ENCODE data around the gene KLF2. TPM values are rescaled to one million over a fixed set of nuclear protein-coding genes. Genes with fewer than 3 reads are reported as not detected.
A peak's percentile ranks its signal among the peaks of the same experiment; 100 is the strongest.

Gene KLF2
- total and polyA plus RNA-seq, 8 donors, result 3.1 to 12.0 (median 5.2) TPM

- Histone ChIP-seq H3K27ac (no peak overlapping the region), H3K4me1 (no peaks in the 10 kb centered on the region), H3K4me3 (no peak overlapping the region), H3K36me3 (no peaks in the 10 kb centered on the region), H3K27me3 (no peaks in the 10 kb centered on the region), H3K9me3 (no peaks in the 10 kb centered on the region)
- FAIRE-seq (no peak), DNase-seq (no peak), ATAC-seq (no peak)
- no peak for TF ChIP-seq CTCF (IDR thresholded peaks at IDR 0.05)
- intact Hi-C loops (cut with DNase I), result no loop called here
- 76 to 82% methylated on average over 7 of the region's 7 CpGs for WGBS, 2 donors
Observed at GRCh38 chr19:16319481-16319880, 5.1 kb upstream of the KLF2 start.

DNA sequence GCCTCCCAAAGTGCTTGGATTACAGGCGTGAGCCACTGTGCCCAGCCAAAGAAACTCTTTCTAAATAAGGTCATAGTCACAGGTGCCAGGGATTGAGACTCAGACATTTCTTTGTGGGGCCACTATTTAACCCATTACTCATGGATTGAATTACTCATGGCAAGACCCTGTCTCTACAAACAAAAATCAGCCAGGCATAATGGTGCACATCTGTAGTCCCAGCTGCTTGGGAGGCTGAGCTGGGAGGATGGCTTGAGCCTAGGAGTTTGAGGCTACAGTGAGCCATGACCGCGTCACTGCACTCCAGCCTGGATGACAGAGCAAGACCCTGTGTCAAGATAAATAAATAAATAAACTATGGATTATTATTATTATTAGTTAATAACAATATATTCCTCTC lies 3.6 kb upstream of the KLF2 start:
- intact Hi-C loops (cut with DNase I), result no loop called here

GRCh38 chr19:16325161-16325527 lies 518 bp downstream of the KLF2 start:
- Histone ChIP-seq H3K4me1 (no peaks in the 10 kb centered on the region), H3K9me3 (no peaks in the 10 kb centered on the region), H3K27me3 (no peaks in the 10 kb centered on the region), H3K27ac (peak overlapping the region; percentile 39 to 76 (median 72)), H3K36me3 (no peaks in the 10 kb centered on the region), H3K4me3 (peak overlapping the region; percentile 35 to 72 (median 46))
- DNase-seq (peak in 2 of 6 donors; percentile 60 to 74), ATAC-seq (peak in 2 of 4 donors; percentile 3 to 5), FAIRE-seq (no peak)
- TF ChIP-seq CTCF (IDR thresholded peaks at IDR 0.05), result no peak
- intact Hi-C loops (cut with DNase I), result no loop called here
- WGBS, 2 donors, result 5 to 9% methylated on average over 20 to 52 of the region's 52 CpGs

More for the DNA sequence above, 3.6 kb upstream of the KLF2 start:
- WGBS, 2 donors, result 91 to 96% methylated on average over 3 of the region's 3 CpGs
- DNase-seq (no peak), ATAC-seq (no peak), FAIRE-seq (no peak)
- Histone ChIP-seq H3K9me3 (no peaks in the 10 kb centered on the region), H3K4me3 (no peak overlapping the region), H3K27ac (no peak overlapping the region), H3K27me3 (no peaks in the 10 kb centered on the region), H3K36me3 (no peaks in the 10 kb centered on the region), H3K4me1 (no peaks in the 10 kb centered on the region)
- no peak for TF ChIP-seq CTCF (IDR thresholded peaks at IDR 0.05)

DNA sequence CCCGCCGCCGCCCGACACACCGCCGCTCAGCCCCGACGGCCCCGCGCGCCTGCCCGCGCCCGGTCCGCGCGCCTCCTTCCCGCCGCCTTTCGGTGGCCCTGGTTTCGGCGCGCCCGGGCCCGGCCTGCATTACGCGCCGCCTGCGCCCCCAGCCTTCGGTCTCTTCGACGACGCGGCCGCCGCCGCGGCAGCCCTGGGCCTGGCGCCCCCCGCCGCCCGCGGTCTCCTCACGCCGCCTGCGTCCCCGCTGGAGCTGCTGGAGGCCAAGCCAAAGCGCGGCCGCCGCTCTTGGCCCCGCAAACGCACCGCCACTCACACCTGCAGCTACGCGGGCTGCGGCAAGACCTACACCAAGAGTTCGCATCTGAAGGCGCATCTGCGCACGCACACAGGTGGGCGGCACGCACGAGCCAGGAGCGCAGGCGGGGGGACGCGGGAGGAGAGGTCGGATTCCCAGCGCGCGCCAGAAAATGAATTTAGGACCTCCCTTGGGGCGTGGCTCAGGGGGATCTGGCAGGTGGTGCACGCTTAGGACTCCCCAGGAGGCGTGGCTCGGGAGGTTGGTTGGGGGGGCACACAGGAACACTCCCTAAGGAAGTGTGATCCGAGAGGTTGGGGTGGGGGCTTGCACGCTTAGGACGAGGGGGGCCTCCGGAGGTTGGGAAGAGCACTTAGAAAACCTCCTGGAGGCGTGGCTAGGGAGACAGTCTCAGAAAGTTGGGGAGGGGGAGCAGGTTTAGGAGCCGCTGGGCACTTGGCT lies 1.2 kb downstream of the KLF2 start:
- DNase-seq, result peak in 4 of 6 donors; percentile 39 to 78 (median 58)
- Histone ChIP-seq H3K9me3 (no peaks in the 10 kb centered on the region), H3K4me1 (no peaks in the 10 kb centered on the region), H3K36me3 (no peaks in the 10 kb centered on the region), H3K27me3 (no peaks in the 10 kb centered on the region), H3K4me3 (peak overlapping the region; percentile 18 to 56 (median 35)), H3K27ac (peak overlapping the region in 2 of 4 donors; percentile 36 to 44)
- 20 to 32% methylated on average over 53 to 82 of the region's 82 CpGs for WGBS, 2 donors
- TF ChIP-seq CTCF (IDR thresholded peaks at IDR 0.05), result no peak
- intact Hi-C loops (cut with DNase I), result no loop called here
- no peak for FAIRE-seq
- ATAC-seq, result no peak

Data from pancreas (tissue), 10 donors.